Measurements from ENCODE around the gene GPSM3.
"Not testable (repeated sequence)": the region's sequence is repeated elsewhere in the genome, so short reads cannot be mapped to it uniquely, and the experiment has no call there.

GPSM3 gene

GRCh38 chr6:32195652-32195901 is 3.1 kb upstream of the GPSM3 start:
- peak; percentile 100 for DNase-seq
- no peaks in the 10 kb centered on the region for H3K36me3 ChIP-seq (replicated peaks)
- in situ Hi-C loops (cut with HindIII; ENCODE audit: low pct_ligation_motif_present, low sequenced_read_pairs), result no loop called here
- H3K27ac ChIP-seq, result peak overlapping the region; percentile 98
- TF ChIP-seq, protein P1, sequence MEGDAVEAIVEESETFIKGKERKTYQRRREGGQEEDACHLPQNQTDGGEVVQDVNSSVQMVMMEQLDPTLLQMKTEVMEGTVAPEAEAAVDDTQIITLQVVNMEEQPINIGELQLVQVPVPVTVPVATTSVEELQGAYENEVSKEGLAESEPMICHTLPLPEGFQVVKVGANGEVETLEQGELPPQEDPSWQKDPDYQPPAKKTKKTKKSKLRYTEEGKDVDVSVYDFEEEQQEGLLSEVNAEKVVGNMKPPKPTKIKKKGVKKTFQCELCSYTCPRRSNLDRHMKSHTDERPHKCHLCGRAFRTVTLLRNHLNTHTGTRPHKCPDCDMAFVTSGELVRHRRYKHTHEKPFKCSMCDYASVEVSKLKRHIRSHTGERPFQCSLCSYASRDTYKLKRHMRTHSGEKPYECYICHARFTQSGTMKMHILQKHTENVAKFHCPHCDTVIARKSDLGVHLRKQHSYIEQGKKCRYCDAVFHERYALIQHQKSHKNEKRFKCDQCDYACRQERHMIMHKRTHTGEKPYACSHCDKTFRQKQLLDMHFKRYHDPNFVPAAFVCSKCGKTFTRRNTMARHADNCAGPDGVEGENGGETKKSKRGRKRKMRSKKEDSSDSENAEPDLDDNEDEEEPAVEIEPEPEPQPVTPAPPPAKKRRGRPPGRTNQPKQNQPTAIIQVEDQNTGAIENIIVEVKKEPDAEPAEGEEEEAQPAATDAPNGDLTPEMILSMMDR (IDR thresholded peaks at IDR 0.05; ENCODE audit: low read depth, low read length, missing control alignments), result peak; percentile 67
- H3K4me3 ChIP-seq (ENCODE audit: low read depth, low read length), result no peak overlapping the region
- no peaks in the 10 kb centered on the region for H3K27me3 ChIP-seq (replicated peaks)

GRCh38 chr6:32194825-32195651 is 2.6 kb upstream of the GPSM3 start:
- Histone ChIP-seq H3K27ac (peak overlapping the region; percentile 87), H3K27me3 (replicated peaks) (no peaks in the 10 kb centered on the region), H3K4me3 (ENCODE audit: low read depth, low read length) (peak overlapping the region; percentile 52), H3K36me3 (replicated peaks) (no peaks in the 10 kb centered on the region)
- TF ChIP-seq, protein P1 (IDR thresholded peaks at IDR 0.05; ENCODE audit: low read depth, low read length, missing control alignments), result peak; percentile 76
- in situ Hi-C loops (cut with HindIII; ENCODE audit: low pct_ligation_motif_present, low sequenced_read_pairs), result no loop called here
- DNase-seq, result peak; percentile 55

GRCh38 chr6:32194388-32194787 is 1.9 kb upstream of the GPSM3 start:
- Histone ChIP-seq H3K4me3 (ENCODE audit: low read depth, low read length) (no peak overlapping the region), H3K27me3 (replicated peaks) (no peaks in the 10 kb centered on the region), H3K36me3 (replicated peaks) (no peaks in the 10 kb centered on the region), H3K27ac (no peak overlapping the region)
- in situ Hi-C loops (cut with HindIII; ENCODE audit: low pct_ligation_motif_present, low sequenced_read_pairs), result no loop called here
- DNase-seq, result no peak
- TF ChIP-seq, protein P1 (IDR thresholded peaks at IDR 0.05; ENCODE audit: low read depth, low read length, missing control alignments), result no peak

DNA sequence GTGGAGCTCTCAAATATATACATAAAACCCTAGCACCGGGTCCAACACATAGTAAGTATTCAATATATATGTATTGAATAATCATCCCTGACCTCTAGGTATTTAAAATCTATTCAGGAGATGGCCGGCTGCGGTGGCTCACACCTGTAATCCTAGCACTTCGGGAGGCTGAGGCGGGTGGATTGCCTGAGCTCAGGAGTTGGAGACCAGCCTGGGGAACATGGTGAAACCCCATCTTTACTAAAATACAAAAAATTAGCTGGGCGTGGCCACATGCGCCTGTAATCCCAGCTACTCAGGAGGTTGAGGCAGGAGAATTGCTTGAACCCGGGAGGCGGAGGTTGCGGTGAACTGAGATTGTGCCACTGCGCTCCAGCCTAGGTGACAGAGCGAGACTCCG is 653 bp upstream of the GPSM3 start:
- H3K36me3 ChIP-seq (replicated peaks); H3K27me3 ChIP-seq (replicated peaks); in situ Hi-C loops (cut with HindIII; ENCODE audit: low pct_ligation_motif_present, low sequenced_read_pairs); H3K27ac ChIP-seq; DNase-seq: not testable (repeated sequence)
- peak overlapping the region; percentile 6 for H3K4me3 ChIP-seq (ENCODE audit: low read depth, low read length)

DNA sequence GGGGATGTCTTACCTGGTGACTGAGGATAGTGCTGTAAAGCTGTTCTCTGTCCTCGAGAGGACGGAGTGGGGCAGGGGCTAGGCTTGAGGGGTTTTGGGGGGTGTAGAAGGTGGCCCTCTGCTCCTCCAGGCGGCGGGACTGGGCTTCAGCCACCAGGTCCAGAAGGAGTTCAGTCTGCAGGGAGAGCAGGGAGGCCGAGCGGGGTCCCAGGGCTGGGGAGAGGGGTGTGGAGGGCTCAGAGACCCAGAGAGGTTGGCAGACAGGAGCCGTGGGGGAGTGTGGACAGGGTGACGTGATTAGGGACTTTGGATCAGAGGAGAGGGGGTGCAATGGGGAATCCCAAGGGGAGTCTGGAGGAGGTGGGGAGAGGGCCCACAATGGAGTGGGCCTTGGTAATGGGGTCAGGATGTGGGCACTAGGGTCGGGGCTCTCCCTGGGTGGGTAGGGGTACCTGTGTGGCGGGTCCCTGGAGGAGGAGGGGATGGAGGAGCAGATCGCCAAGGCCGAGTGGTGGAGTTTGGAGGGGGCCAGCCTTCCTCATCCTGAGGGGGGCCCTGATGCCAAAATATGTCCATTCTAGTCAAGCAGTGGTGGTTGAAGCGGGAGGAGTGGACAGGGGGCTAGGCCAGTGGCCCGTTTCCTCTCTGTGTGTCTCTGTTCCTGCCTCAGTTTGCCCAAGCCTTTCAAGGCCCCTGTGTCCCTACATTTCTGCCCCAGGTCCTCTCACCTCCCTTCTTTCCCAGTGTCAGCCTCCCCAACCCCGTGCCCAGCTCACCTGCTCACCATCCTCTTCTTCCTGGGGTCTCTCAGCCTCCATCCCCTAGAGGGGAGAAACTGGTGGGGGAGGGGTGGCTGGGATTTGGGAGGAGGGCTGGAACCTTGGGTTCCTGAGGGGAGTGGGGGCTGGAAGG is 491 bp downstream of the GPSM3 start:
- no peak for DNase-seq
- Histone ChIP-seq H3K36me3 (replicated peaks) (peaks cover 9% of the 10 kb centered on the region), H3K4me3 (ENCODE audit: low read depth, low read length) (no peak overlapping the region), H3K27me3 (replicated peaks) (no peaks in the 10 kb centered on the region), H3K27ac (no peak overlapping the region)
- in situ Hi-C loops (cut with HindIII; ENCODE audit: low pct_ligation_motif_present, low sequenced_read_pairs), result no loop called here
- TF ChIP-seq, protein P1 (IDR thresholded peaks at IDR 0.05; ENCODE audit: low read depth, low read length, missing control alignments), result no peak

DNA sequence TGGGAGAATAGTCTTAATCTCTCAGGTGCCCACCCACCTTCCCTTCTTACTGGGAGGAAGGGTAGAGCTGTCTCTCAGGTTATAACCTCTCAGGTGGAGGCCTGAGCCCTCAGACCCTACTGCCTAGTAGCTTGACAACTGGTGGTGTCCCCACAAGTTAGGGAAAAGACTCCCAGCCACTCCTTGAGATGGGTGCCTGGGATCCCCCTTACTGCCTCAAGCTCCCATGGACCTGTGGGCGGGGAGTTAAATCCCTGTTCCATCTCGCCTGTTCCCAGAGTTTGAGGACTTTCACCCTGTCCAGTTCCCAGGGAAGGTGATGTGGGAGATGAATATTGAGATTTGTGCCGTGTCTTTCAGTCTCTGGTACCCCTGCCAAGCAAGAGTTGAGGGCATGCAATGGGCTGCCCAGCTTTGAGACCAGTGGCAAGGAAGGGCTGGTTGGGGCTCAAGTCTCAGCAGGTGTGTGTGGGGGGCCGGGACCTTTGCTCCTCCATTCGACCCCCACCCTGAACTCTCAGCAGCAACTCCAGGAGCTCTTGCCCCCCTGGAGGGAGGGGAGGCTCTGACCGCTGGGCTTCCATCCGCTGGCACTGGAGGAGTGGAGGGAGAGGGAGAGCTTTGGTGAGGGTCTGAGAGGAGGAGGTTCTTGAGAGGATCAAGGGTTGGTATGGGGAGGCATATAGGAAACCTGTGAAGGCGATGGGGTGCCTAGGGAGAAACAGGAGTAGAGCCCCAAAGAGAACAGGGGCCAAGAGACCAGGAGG is 1.3 kb downstream of the GPSM3 start:
- TF ChIP-seq, protein P1 (IDR thresholded peaks at IDR 0.05; ENCODE audit: low read depth, low read length, missing control alignments), result no peak
- Histone ChIP-seq H3K4me3 (ENCODE audit: low read depth, low read length) (no peak overlapping the region), H3K27me3 (replicated peaks) (no peaks in the 10 kb centered on the region), H3K36me3 (replicated peaks) (peaks cover 18% of the 10 kb centered on the region), H3K27ac (no peak overlapping the region)
- no peak for DNase-seq
- in situ Hi-C loops (cut with HindIII; ENCODE audit: low pct_ligation_motif_present, low sequenced_read_pairs), result no loop called here

Data from brain microvascular endothelial cell (primary cell).